ENCODE data around the gene RHBG. TPM values are rescaled to one million over a fixed set of nuclear protein-coding genes. Genes with fewer than 3 reads are reported as not detected.

RHBG gene
- total RNA-seq, 3 donors from 2014 or later (not counting 1 experiment from before 2014, with no cell fraction given), result not detected

GRCh38 chr1:156431769-156432668 lies 63.0 kb downstream of the RHBG start:
- H3K4me1 Mint-ChIP-seq, result peaks cover 12 to 24% of the 10 kb centered on the region in 2 donors
- H3K27me3 Mint-ChIP-seq (ENCODE audit: low read depth in 2 of 2), result peaks cover 86 to 90% of the 10 kb centered on the region in 2 donors
- TF ChIP-seq CTCF (IDR thresholded peaks at IDR 0.05), result no peak
- Histone ChIP-seq H3K4me1 (ENCODE audit: control insufficient read depth, insufficient read depth, low read length) (peaks cover 19% of the 10 kb centered on the region), H3K4me3 (ENCODE audit: low read length) (no peak overlapping the region), H3K9me3 (ENCODE audit: control insufficient read depth, insufficient read depth, low read length) (no peaks in the 10 kb centered on the region), H3K27me3 (ENCODE audit: control insufficient read depth, insufficient read depth, low read length) (peaks cover 73% of the 10 kb centered on the region), H3K36me3 (ENCODE audit: control insufficient read depth, insufficient read depth, low read length) (no peaks in the 10 kb centered on the region), H3K27ac (ENCODE audit: low read length) (no peak overlapping the region)
- H3K4me3 Mint-ChIP-seq, result no peak overlapping the region
- no peaks in the 10 kb centered on the region for H3K36me3 Mint-ChIP-seq
- DNase-seq (no peak), ATAC-seq (no peak)
- H3K27ac Mint-ChIP-seq, result no peak overlapping the region
- H3K9me3 Mint-ChIP-seq, result no peaks in the 10 kb centered on the region
- intact Hi-C loops (cut with micrococcal nuclease), result no loop called here
- 13% methylated on average over 5 of the region's 12 CpGs for WGBS (ENCODE audit: insufficient coverage)

- H3K27me3 Mint-ChIP-seq (ENCODE audit: low read depth in 2 of 2), result peaks cover 85 to 90% of the 10 kb centered on the region in 2 donors
- H3K36me3 ChIP-seq (ENCODE audit: control insufficient read depth, insufficient read depth, low read length), result no peaks in the 10 kb centered on the region
- no peak for ATAC-seq
- no peak for DNase-seq
- H3K27ac Mint-ChIP-seq, result no peak overlapping the region
- no peaks in the 10 kb centered on the region for H3K9me3 Mint-ChIP-seq
- no peak overlapping the region for H3K27ac ChIP-seq (ENCODE audit: low read length)
- H3K36me3 Mint-ChIP-seq, result no peaks in the 10 kb centered on the region
- H3K4me1 ChIP-seq (ENCODE audit: control insufficient read depth, insufficient read depth, low read length), result peaks cover 19% of the 10 kb centered on the region
- H3K9me3 ChIP-seq (ENCODE audit: control insufficient read depth, insufficient read depth, low read length), result no peaks in the 10 kb centered on the region
- WGBS (ENCODE audit: insufficient coverage), result 6% methylated on average over 11 of the region's 11 CpGs
- H3K27me3 ChIP-seq (ENCODE audit: control insufficient read depth, insufficient read depth, low read length), result peaks cover 75% of the 10 kb centered on the region
- H3K4me3 ChIP-seq (ENCODE audit: low read length), result no peak overlapping the region
- no peak for TF ChIP-seq CTCF (IDR thresholded peaks at IDR 0.05)
- H3K4me1 Mint-ChIP-seq, result peaks cover 12 to 28% of the 10 kb centered on the region in 2 donors
- H3K4me3 Mint-ChIP-seq, result no peak overlapping the region
- intact Hi-C loops (cut with micrococcal nuclease), result no loop called here
These were observed 63.6 kb downstream of the RHBG start for GRCh38 chr1:156432669-156433018.

- Mint-ChIP-seq H3K4me3 (no peak overlapping the region), H3K36me3 (no peaks in the 10 kb centered on the region), H3K27me3 (ENCODE audit: low read depth in 2 of 2) (peaks cover 85 to 90% of the 10 kb centered on the region in 2 donors), H3K27ac (no peak overlapping the region), H3K9me3 (no peaks in the 10 kb centered on the region), H3K4me1 (peaks cover 12 to 29% of the 10 kb centered on the region in 2 donors)
- no peaks in the 10 kb centered on the region for H3K36me3 ChIP-seq (ENCODE audit: control insufficient read depth, insufficient read depth, low read length)
- 27% methylated on average over 3 of the region's 4 CpGs for WGBS (ENCODE audit: insufficient coverage)
- no peaks in the 10 kb centered on the region for H3K9me3 ChIP-seq (ENCODE audit: control insufficient read depth, insufficient read depth, low read length)
- peaks cover 75% of the 10 kb centered on the region for H3K27me3 ChIP-seq (ENCODE audit: control insufficient read depth, insufficient read depth, low read length)
- TF ChIP-seq CTCF (IDR thresholded peaks at IDR 0.05), result no peak
- H3K4me3 ChIP-seq (ENCODE audit: low read length), result no peak overlapping the region
- H3K4me1 ChIP-seq (ENCODE audit: control insufficient read depth, insufficient read depth, low read length), result peaks cover 19% of the 10 kb centered on the region
- no peak for DNase-seq
- no peak overlapping the region for H3K27ac ChIP-seq (ENCODE audit: low read length)
- no peak for ATAC-seq
- intact Hi-C loops (cut with micrococcal nuclease), result no loop called here
These were observed 64.0 kb downstream of the RHBG start for GRCh38 chr1:156433032-156433431.
